ENCODE results near the gene GOLGA6A.

The GOLGA6A gene

DNA sequence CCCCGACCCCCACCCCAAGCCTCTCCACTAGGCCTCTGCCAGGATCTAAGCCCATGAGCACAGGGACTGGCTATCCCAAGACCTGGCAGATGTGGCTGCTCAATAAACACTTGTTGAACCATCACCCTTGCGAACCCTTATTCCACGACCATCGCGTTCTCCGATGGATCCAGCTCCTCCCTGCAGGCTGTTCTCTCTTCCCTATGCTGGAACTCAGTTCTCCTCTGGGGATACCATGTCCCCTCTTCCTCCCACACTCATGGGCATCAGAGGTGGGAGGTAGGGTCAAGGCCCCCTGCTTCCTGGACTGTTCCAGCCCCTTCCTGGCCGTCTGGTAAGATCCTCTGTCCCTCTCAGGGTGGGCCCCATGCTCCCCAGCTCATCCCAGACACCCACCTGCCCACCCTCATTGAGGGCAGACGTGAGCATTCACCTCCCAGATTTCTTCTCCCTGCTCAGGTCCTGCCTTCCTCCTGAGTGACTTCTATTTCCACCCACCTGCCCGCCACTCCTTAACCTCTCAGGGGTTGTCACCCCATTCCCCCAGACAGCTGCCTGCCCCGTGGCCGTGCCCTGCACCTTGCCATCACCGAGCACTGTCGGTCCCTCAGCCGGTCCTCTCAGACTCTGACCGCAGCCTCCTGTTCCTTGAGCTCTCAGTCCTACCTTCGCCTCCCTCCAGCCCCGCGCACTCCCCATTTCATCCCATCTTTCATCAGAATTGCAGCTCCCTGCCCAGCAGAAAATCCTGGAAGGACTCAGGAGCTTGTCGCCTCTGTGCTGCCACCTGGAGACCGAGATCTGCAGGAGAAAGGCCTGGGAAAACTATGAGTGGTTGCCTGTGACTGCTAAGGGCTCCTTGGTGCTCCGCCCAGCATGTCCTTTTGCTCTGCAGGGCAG lies 45.8 kb downstream of the GOLGA6A start:
- no peak for DNase-seq (ENCODE audit: low read depth)

DNA sequence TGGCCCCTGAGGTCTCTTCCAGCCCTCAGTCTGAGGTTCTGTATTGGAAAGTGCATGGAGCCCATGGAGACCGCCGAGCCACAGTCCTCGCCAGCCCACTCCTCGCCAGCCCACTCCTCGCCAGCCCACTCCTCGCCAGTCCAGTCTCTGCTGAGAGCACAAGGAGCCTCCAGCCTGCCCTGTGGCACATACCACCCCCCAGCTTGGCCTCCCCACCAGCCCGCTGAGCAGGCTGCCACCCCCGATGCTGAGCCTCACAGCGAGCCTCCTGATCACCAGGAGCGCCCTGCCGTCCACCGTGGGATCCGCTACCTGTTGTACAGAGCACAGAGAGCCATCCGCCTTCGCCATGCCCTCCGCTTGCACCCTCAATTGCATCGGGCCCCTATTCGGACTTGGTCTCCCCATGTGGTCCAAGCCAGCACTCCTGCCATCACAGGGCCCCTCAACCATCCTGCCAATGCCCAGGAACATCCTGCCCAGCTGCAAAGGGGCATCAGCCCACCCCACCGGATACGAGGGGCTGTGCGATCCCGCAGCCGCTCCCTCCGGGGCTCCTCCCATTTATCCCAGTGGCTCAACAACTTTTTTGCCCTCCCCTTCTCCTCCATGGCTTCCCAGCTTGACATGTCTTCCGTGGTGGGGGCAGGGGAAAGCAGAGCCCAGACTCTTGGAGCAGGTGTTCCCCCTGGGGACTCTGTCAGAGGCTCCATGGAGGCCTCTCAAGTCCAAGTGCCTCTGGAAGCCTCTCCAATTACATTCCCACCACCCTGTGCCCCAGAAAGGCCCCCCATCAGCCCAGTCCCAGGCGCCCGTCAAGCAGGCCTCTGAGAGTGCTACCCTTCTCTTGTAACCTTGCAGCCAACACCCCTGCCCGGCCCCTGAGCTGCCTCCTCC lies 47.0 kb downstream of the GOLGA6A start:
- no peak for DNase-seq (ENCODE audit: low read depth)

DNA sequence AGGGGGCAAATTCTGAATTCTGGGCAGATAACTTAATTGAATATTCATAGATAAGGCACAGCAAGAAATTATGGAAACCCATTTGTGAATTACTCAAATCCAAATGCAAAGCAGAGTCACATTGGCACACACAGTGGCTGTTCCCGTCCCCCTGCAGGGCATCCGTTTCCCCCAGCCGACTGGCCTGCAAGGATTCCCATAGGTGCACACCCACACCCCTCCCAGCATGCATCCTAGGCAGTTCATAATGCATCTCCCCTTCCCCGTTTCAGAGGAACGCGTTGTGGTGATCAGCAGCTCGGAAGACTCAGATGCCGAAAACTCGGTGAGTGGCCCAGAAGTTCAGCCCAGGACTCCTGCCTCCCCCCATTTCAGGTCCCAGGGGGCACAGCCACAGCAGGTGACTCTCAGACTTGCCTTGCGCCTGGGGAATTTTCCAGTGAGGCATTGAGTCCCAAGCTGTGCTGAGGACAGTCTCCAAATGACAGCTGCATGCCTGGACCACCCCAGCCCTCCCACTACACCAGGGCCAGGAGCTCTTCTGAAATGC lies 48.1 kb downstream of the GOLGA6A start:
- no peak for DNase-seq (ENCODE audit: low read depth)

DNA sequence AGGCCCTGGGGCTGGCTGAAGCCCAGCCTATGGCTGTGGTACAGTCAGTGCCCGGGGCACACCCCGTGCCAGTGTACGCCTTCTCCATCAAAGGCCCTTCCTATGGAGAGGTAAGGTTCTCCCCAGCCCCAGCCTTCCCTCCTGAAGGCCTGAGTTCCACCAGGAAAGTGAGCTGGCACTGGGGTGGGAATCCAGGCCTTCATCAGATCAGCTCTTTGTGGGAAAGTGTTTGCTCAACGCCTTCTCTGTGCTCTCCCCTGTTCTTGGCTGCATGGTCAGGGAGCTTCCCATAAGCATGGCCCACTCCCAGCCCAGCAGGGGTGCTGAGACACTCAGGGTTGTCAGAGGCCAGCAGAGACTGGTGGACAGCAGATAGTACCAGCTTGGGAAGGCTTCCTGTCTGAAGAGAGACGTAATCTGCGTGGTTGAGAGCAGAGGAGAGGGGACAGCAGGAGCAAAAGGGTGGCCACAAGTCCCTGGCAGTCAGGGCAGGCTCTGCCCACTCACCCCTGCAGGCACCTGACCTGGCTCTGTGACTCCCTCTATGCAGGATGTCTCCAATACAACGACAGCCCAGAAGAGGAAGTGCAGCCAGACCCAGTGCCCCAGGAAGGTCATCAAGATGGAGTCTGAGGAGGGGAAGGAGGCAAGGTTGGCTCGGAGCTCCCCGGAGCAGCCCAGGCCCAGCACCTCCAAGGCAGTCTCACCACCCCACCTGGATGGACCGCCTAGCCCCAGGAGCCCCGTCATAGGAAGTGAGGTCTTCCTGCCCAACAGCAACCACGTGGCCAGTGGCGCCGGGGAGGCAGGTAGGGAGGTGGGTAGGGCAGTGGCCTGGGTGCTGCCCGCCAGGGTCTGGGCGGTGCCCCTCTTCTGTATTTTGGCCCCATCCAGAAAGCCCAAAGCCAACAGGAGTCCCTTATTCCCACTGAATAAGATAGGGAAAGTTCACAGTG lies 49.5 kb downstream of the GOLGA6A start:
- no peak for DNase-seq (ENCODE audit: low read depth)

DNA sequence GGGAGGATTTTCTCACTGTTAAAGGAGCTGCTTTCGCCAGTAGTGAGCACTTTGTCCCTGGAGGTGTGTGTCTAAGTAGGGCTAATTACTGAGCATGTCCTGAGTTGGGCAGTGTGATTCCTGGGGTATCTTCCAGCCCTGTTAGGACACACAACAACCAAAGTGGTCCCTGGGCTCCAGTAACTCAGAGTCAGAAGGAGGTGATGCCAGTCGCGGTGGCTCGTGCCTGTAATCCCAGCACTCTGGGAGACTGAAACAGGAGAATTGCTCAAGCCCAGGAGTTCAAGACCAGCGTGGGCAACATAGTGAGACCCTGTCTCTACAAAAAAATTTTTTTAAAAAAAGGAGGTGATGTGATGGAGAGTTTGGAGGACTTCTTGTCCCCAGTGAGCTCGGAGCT lies 50.3 kb downstream of the GOLGA6A start:
- no peak for DNase-seq (ENCODE audit: low read depth)

DNA sequence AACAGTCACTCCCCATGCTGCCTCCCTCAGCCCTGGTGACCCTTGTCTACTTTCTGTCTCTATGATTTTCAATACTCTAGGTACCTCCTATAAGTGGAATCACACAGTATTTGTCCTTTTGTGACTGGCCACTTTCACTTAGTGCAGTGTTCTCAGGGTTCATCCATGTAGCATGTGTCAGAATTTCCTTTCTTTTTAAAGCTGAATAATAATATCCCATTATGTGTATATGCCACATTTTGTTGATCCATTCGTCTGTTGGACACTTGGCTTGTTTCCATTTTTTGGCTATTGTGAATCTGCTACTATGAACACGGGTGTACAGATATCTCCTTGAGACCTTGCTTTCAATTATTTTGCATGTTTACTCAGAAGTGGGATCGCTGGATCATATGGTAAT lies 53.7 kb downstream of the GOLGA6A start:
- DNase-seq (ENCODE audit: low read depth): no peak

DNA sequence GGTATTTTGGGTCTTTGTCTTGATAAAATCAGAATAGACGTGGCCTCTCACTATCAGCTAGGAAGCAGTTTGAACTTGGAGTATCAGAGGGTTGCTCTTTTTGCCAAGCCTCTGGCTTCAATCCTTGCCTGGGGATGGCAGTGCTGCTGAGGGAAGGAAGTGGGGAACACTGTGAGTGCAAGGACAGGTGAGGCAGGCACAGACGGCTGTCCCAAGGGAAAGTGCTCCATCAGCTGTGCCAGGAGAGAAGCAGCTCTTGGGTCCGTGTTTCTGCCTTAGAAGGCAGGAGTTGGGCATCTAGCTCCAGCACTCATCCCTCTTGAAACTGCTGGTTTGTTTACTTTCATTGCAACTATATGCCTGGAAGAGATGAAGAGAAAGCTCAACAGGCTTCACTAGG lies 54.7 kb downstream of the GOLGA6A start:
- DNase-seq (ENCODE audit: low read depth): no peak

DNA sequence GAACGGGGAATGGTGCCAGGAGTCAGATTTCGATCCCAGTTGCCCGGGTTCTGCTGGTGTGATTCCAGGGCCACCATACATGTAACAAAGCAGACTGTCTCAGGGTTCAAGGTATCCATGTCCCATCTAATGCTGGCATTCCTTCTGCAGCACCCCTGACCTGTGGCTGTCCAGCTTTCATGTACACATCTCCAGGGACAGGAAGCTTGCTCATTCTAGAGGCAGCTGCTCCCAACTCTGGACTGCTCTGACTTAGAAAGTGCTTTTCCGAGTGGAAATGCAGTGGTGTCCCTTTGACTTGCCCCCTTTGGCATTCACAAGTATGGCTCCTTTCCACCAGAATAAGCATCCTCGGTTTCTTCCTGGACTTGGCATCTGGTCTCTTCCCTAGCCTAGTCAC lies 56.9 kb downstream of the GOLGA6A start:
- no peak for DNase-seq (ENCODE audit: low read depth)

DNA sequence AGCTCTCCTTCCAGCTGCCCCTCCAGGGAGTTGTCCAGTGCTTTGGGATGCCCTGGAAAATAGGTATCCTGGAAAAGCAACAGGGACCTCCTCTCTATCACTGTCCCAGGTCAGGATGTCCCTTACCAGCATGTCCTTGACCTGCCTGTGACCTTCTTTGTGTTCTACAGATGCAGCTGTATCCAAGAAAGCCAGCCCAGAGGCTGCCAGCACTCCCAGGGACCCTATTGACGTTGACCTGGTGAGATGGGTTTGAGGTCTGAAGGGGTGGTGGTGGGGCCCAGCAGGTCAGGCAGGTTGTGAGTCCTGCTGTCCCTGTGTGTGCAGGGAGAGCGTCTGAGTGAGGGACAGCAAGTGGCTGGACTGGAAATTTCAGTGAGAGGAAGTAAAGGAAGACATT lies 57.7 kb downstream of the GOLGA6A start:
- DNase-seq (ENCODE audit: low read depth): no peak

DNA sequence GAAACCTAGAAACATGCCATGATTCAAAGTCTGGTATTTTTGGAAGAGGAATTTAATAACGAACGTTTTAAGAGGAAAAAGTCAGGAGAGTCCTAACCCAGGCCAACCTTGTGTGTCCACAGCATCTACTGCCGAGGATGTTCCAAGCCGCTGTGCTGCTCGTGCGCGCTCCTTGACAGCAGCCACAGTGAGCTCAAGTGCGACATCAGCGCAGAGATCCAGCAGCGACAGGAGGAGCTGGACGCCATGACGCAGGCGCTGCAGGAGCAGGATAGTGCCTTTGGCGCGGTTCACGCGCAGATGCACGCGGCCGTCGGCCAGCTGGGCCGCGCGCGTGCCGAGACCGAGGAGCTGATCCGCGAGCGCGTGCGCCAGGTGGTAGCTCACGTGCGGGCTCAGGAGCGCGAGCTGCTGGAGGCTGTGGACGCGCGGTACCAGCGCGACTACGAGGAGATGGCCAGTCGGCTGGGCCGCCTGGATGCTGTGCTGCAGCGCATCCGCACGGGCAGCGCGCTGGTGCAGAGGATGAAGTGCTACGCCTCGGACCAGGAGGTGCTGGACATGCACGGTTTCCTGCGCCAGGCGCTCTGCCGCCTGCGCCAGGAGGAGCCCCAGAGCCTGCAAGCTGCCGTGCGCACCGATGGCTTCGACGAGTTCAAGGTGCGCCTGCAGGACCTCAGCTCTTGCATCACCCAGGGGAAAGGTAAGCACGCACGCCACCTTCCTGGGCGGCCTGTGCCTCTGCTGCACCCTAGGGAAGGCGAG lies 59.5 kb downstream of the GOLGA6A start:
- DNase-seq (ENCODE audit: low read depth): no peak
